ENCODE results near the gene ASB18. TPM values are rescaled to one million over a fixed set of nuclear protein-coding genes. Genes with fewer than 3 reads are reported as not detected.

The ASB18 gene
- total and polyA plus RNA-seq, 9 donors, result not detected

- Histone ChIP-seq H3K27ac (no peak within 1 kb of the TSS), H3K4me3 (peak within 1 kb of the TSS; percentile 18), H3K9me3 (no peaks in the 10 kb centered on the region), H3K36me3 (no peaks in the 10 kb centered on the region), H3K27me3 (peaks cover 5% of the 10 kb centered on the region), H3K4me1 (ENCODE audit: insufficient read depth) (peaks cover 11% of the 10 kb centered on the region)
- peak in 1 of 5 donors; percentile 27 for DNase-seq
- no peak for TF ChIP-seq POLR2A (IDR thresholded peaks at IDR 0.05)
- no peak for TF ChIP-seq CTCF (IDR thresholded peaks at IDR 0.05)
- TF ChIP-seq EP300 (IDR thresholded peaks at IDR 0.05), result no peak
- intact Hi-C loops (cut with DNase I), result no loop called here
- WGBS, 3 donors, result 2 to 3% (median 2%) methylated on average over 57 to 104 of the region's 105 CpGs
These were observed 95.8 kb downstream of the ASB18 start, which contains the start of gene GBX2 for GRCh38 chr2:236168110-236169080. TSS of gene GBX2 (minus strand) at chr2:236168386. CDS start at chr2:236167971, 415 bp downstream.

- peaks cover 11% of the 10 kb centered on the region for H3K4me1 ChIP-seq (ENCODE audit: insufficient read depth)
- H3K9me3 ChIP-seq, result no peaks in the 10 kb centered on the region
- H3K27ac ChIP-seq, result no peak overlapping the region
- intact Hi-C loops (cut with DNase I), result no loop called here
- WGBS, 3 donors, result 0 to 1% (median 1%) methylated on average over 65 to 111 of the region's 112 CpGs
- H3K4me3 ChIP-seq, result peak overlapping the region; percentile 18
- peaks cover 5% of the 10 kb centered on the region for H3K27me3 ChIP-seq
- DNase-seq, result peak in 1 of 5 donors; percentile 38
- no peak for TF ChIP-seq EP300 (IDR thresholded peaks at IDR 0.05)
- TF ChIP-seq CTCF (IDR thresholded peaks at IDR 0.05), result no peak
- TF ChIP-seq POLR2A (IDR thresholded peaks at IDR 0.05), result no peak
- H3K36me3 ChIP-seq, result no peaks in the 10 kb centered on the region
These were observed 96.7 kb downstream of the ASB18 start for GRCh38 chr2:236167297-236168109.

GRCh38 chr2:236166796-236167296 lies 97.4 kb downstream of the ASB18 start:
- Histone ChIP-seq H3K27me3 (peaks cover 5% of the 10 kb centered on the region), H3K27ac (no peak overlapping the region), H3K36me3 (no peaks in the 10 kb centered on the region), H3K9me3 (no peaks in the 10 kb centered on the region), H3K4me3 (peak overlapping the region; percentile 18), H3K4me1 (ENCODE audit: insufficient read depth) (peaks cover 11% of the 10 kb centered on the region)
- no peak for DNase-seq
- no peak for TF ChIP-seq POLR2A (IDR thresholded peaks at IDR 0.05)
- no peak for TF ChIP-seq EP300 (IDR thresholded peaks at IDR 0.05)
- no peak for TF ChIP-seq CTCF (IDR thresholded peaks at IDR 0.05)
- intact Hi-C loops (cut with DNase I), result no loop called here
- 3 to 4% (median 4%) methylated on average over 22 to 29 of the region's 29 CpGs for WGBS, 3 donors
